GM10847 (cell line): ENCODE data around the gene CCNO.

Source experiments
- POLR2A ChIP-seq: IDR thresholded peaks from 2 replicates; pipeline ENCODE4 v1.6.1; 2011; ENCODE audit not compliant: insufficient read length; ENCODE audit errors: extremely low read depth

CCNO gene

DNA sequence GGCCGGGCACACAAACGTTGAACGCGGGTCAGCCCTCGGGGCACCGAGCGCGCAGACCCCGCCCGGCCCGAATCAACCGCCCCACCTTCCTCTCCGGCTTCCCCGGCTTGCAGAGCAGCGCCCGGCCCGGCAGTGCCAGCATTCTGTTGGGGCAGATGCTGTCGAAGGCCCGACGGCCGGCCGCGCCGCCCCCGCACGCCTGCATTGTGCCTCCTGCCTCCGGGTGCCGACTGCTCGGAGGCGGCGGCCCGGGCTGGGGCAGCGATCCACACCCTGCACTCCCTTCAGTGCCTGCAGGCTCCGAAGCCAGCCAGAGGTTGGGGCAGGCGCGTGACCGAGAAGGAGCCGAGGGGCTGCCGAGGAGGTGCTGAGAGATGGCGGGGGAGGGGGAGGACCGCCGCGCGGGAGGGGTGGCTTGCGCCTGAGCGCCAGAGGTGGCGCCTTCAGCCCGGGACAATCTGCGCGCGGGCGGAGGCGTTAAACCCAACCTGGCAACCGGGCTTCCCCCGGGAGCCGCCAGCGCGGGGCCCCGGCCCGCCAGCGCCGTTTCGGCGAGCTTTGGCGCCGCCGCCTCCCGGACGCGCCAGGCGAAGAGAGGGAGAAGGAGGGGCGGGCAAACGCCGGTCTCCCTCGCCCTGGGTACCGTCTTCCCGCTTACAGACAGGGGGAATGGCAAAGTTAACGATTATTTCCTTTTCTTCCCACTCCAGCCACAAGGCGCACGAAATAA lies 6.3 kb downstream of the CCNO start, which contains the start of gene MCIDAS:
MCIDAS (minus strand) TSS at position 382 of the 730 bp plus-strand sequence; CDS start at position 205, 177 bp downstream.
- TF ChIP-seq POLR2A: no peak

DNA sequence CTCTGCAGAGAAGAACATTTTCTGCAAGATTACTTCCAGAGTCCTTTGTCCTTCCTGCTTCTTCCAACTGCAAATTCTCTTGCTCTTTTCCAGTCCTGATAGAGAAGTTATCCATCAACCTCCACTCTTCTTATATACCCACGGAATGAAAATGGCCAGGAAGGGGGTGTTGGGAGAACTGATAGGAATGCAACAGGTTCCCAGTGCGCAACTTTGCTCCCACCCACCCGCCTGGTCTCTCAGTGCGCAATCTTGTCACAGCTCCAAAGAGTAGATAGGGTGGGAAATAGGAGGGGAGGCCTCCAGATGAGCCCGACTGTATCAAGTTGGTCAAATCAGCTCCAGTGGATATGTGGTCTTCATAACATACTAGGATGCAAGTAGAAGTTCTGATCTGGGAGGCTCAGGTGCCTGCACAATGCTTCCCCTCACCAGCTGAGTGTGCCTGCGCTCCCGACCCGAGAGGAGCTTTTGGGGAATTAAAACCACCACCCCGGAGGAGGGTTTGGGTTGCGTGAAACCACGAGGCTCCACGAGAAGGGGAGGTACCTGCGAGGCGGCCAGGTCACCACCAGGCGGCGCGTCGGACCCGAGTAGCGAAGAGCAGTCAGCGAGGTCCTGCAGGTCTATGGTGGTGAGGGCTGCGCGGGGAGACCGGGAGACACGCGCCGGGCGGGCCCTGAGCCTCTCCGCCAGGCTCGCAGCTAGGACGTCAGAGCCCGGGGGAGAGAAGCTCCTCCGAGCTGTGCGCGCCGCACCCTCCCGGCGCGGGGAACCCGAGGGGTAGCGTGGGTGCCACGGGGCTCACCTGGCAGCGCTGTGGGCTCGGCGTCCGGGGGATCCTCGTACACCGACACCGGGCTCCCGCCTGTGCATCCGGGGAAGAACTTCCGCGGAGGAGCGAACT lies 7.1 kb downstream of the CCNO start:
- TF ChIP-seq POLR2A: no peak

DNA sequence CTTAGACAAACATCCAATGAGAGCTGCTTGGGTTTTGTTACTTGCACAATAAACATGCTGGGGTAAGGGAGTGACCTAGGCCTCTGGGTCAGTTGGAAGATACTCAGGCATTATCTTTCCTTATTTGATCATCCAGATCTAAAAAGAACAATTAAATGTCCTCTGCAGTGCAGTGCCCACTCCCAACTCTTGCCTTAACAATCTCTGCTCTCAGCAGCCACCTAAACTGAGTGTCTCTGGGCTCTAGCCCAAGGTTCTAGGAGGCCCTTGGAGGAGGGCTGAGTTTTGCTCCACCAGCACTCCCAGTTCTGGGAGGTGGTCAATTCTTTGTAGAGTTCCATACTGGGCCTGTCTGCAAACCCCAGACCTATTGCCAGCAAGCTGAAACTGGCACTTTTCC lies 8.1 kb downstream of the CCNO start:
- no peak for TF ChIP-seq POLR2A

DNA sequence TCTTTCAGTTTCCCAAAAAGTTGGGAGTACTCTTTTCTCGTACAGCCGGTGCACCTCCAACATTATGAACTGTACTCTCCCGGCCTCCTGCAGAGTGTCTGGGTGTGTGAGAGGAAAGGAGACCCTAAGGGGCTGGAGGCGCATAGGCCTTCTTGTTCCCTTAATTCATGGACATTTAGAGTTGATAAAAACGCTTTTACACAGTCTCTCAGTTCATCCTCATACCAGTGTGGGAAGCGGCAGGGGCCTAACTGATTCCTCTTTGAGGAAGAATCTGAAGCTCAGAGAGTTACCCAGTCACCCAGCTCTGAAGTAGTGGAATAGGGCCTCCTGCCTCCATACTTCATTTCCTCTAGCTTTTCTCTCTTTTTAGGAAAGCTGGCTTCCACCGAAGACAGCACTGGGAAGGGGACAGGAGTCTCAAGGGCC lies 9.6 kb downstream of the CCNO start:
- TF ChIP-seq POLR2A: no peak

DNA sequence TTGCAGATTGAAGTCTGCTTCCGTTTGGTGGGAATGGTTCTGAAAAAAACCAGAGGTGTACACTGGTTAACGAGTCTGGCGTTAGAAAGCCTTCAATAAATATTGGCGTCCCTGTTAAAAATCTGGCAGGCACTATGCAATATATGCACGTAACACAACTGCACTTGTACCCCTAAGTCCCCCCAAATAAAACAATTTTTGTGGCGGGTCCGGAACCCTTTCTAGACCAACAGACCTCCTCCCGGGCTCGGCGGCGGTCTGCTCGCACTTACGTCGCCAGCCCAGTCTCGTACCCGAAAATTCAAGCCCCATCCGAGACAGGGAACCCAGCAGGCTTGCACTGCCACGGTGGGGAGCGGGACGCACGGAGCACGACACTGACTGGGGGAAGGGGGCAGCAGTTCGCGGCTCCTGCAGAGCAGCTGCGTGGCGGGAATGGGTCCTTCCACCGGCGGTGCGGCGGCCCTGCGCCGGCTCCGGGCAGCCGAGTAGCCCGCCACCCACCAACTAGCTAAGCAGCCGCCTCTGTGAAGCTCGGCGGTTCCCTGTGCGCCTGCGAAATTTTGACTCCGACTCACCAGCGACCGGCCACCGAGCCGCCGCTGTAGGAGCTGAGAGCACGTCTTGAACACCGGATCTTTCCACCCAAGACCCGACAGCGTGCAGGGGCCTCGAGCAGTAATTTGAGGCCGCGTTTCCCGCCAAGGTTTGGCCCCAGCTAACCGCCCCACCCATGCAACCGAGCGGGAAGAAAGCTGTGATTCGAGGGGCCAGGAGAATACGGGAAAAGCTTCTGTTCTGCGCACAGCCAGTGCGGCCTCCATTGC lies 10.2 kb downstream of the CCNO start:
- no peak for TF ChIP-seq POLR2A

DNA sequence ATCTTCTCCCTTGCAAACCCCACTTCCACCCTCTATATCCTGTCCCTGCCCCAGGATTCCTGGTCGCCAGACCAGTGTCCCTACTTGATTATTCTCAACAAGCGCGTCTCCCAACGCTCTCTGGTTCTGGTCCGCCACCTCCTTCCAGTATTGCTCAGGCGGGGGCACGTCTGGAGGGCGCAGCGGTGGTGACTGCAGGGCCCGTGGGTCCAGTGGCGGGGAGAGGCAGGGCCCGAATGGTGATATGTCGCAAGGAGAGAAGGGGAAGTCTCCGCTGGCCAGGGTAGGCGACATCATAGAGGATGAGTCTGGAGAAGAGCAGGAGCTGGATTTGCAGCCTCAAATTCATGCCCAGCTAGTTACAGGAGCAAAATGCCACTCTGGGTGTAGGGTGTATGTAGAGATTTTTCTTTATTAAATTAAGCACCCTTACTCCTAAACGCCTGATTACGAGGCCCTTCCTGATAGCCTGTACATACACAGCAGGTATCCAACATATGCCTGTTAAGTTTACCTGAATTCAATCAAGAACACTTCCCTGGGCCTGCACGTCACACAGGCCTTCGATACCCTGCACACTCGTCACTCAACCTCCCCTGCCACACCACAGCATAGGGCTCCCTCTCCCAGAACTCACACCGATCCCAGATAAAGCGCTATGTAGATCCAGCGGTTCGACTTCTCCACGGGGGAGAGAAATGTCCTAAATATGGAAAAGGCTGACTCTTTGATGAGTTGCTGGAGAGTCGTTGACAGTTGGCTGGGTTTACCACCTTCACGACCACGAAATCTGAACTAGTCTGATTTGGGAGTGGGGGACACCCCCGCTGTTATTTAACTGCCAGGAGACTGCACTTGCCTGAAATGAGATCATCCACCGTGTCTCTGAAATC lies 11.1 kb downstream of the CCNO start:
- no peak for TF ChIP-seq POLR2A

DNA sequence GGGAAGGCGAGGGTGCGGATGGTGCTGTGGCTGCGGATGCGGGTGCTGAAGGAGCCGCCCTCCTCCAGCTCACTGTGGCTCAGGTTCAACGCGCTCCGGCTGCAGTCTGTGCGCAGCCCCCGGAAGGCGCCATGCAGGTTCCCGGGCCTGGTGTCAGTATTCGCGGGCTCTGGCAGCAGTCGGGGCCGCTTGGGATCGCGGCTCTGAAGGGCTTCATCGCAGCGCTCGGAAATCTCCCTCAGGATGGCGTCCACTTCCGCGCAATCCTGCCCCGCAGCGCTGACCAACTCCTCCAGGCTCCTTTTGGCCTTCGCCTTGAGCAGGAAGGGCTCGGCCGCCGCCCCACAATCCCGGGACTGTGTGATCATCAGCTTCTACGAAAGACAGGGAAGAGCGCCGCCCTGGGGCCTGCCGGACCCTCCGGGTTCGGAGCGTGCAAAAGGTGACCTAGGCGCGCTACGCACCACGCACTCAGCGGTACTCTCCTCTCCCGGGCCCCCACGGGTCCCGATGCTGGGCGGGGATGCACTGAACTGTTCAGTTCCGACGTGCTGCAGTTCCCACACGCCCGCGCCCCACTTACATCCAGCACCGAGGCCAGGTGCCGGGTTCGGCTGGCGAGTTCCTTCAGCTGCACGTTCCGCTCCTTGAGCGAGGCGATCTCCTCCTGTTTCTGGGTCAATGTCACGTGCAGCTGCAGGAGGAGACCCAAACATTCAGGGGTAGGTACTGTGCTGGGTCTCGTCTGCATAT lies 12.8 kb downstream of the CCNO start:
- TF ChIP-seq POLR2A: no peak

DNA sequence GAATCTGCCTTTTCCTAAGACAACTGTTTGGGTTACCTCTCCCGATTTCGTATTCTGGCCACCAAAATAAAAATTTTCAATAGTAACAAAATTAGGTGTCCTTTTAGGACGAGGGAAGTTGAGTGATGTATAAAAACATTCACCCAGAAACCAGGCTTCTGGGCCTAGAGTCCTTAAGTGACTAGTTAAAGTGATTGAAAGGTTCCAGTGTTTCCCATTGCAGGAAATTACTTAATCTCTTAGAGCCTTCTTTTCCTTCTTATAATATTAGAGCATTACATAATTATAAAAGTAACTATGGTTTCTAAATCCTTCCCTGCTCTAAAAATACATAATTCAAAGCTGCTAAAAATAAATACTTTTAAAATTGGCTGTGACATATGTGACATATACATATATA lies 13.6 kb downstream of the CCNO start:
- no peak for TF ChIP-seq POLR2A

DNA sequence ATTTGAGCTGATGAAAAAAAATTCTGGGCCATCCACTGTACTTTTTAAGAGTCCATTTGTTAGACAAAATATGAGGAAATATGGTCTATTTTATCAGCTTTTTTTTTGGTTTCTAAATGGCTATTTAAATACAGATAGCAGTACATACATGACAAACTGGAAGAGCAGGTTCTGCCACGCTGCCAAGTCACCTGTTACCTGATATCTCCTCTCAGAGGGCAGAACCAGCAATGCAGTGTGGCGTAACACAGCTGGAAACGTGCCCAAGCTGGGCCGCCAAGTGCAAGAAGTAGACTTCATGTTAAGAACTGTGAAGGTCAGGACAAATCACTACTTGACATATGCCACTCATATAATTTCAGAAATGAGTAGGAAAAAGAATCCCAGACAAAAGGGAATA lies 14.4 kb downstream of the CCNO start:
- TF ChIP-seq POLR2A: no peak

DNA sequence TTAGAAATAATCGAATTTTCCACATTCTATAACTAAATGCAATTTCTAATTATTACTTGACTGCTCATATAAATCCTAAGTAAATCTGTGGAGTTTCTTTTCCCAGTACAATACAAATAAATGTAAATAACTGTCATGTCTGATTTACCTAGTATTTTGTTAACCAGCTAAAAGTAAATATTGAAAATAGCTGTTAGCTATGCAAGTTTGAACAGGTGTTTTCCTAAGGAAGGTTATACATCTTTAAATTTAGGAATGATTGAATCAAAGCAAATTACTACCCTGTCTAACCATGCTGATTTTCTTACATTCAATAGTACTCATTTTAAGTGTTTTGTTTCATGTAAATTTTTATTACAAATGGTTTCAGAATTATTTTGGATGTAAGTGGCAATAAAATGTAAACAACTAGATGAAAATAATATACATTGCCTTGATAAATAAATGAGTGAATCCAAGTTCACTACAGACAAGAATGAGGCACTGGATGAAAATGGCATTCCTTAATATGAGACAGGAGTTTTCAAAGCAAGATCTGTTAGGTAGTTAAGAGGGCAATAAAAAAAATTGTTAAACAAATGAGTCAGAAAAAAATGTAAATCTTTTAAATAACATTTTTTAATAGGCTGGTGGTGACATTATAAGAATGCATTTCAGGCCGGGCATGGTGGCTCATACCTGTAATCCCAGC lies 22.1 kb downstream of the CCNO start:
- no peak for TF ChIP-seq POLR2A

DNA sequence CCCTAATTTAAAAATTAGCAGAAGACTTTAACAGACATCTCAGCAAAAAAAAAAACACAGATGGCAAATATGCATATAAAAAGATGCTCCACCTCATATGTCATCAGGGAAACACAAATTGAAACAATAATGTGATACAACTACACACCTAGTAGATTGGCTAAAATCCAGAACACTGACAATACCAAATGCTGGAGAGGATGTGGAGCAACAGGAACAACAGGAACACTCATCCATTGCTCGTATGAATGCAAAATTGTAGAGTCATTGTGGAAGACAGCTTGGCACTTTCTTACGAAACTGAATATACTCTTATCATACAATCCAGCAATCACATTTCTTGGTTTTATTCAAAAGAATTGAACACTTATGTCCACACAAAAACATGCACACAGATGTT lies 28.4 kb downstream of the CCNO start:
- no peak for TF ChIP-seq POLR2A

DNA sequence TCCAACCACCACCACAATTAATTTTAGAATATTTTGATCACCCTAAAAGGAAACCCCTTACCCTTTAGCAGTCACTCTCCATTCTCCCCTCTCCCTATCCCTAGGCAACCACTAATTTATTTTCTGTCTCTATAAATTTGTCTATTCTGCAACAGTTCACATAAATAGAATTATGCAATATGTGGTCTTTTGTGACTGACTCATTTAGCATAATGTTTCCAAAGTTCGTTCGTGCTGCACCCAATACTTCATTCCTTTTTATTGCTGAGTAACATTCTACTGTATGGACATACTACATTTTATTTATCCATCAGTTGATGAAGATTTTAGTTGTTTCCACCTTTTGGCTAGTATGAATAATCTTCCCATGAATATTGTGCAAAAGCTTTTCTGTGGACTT lies 42.2 kb downstream of the CCNO start:
- no peak for TF ChIP-seq POLR2A
